ENCODE measurements around the gene PREP. TPM values are rescaled to one million over a fixed set of nuclear protein-coding genes. Genes with fewer than 3 reads are reported as not detected.

The PREP gene
- polyA plus RNA-seq, 1 of the 3 experiments (the other 2 are of a cell fraction) = 20.9 TPM

DNA sequence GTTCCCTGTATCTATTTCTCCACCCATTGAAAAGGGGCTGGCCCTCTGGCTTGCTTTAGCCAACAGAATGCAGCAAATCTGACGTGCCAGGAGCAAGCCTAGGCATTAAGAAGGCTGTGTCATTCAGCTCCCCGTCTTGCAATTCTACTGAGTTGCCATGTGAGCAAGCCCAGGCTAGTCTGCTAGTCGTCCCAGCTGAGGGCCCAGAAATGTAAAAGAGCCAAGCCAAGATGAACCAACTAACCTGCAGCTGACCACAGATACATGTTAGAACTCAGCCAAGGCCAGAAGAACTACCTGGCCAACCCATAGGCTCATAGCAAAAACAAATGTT lies 30.1 kb downstream of the PREP start:
- H3K79me2 ChIP-seq (ENCODE audit: insufficient read depth) = 0 out of 2 replicates have a peak, but pooled peaks cover 4% of the 10 kb centered on the region
- no peak overlapping the region for H3K4me3 ChIP-seq (ENCODE audit: low read depth in 2 of 2, low read length in 1 of 2)
- WGBS (ENCODE audit: low lambda C conversion rate) = 100% methylated on average over 3 of the region's 3 CpGs
- no peaks in the 10 kb centered on the region for H3K9me2 ChIP-seq
- no peak overlapping the region for H2AFZ ChIP-seq (ENCODE audit: low read depth)
- H3K4me1 ChIP-seq (ENCODE audit: control insufficient read depth in 1 of 2, insufficient read depth in 2 of 2, low read depth in 1 of 2, low read length in 1 of 2) = peaks cover 0 to 2% of the 10 kb centered on the region in 2 experiments; a peak in 3 of 4 replicates
- H3K9me3 ChIP-seq = no peaks in the 10 kb centered on the region
- H3F3A ChIP-seq (replicated peaks; ENCODE audit: insufficient read depth) = no peaks in the 10 kb centered on the region
- peaks cover 58 to 67% of the 10 kb centered on the region in 2 experiments for H3K36me3 ChIP-seq (replicated peaks in 1 of 2; ENCODE audit: control insufficient read depth in 1 of 2, insufficient read depth in 2 of 2, low read length in 1 of 2)
- ChIA-PET CTCF (interaction anchor here (0.6 to 7.2 kb wide), 6 partner anchors 8 to 285 kb away, joined by 3 to 25 read pairs (median 6); partner anchors contain the start of gene PREP), POLR2A (no interaction called here)
- H3K4me2 ChIP-seq = no peak overlapping the region
- no peaks in the 10 kb centered on the region for H4K20me1 ChIP-seq (ENCODE audit: insufficient read depth)
- no peak overlapping the region for H3K27ac ChIP-seq (ENCODE audit: low read depth in 2 of 2, low read length in 1 of 2)
- H3K9ac ChIP-seq = no peak overlapping the region
- DNase-seq = no peak
- TF ChIP-seq USF2 (IDR thresholded peaks at IDR 0.05; ENCODE audit: borderline replicate concordance, low read depth, low read length) (no peak), CTCF (IDR thresholded peaks at IDR 0.05) (no peak), SMC3 (IDR thresholded peaks at IDR 0.05; ENCODE audit: low read depth, low read length) (no peak), JUND (IDR thresholded peaks at IDR 0.05) (no peak), RCOR1 (IDR thresholded peaks at IDR 0.05; ENCODE audit: low read length) (no peak), YY1 (IDR thresholded peaks at IDR 0.05; ENCODE audit: low read depth) (no peak), EZH2phosphoT487 (IDR thresholded peaks at IDR 0.05; ENCODE audit: borderline replicate concordance, low read depth) (no peak), MXI1 (IDR thresholded peaks at IDR 0.05; ENCODE audit: low read depth, low read length) (no peak)
- no peaks in the 10 kb centered on the region for H3K27me3 ChIP-seq (ENCODE audit: insufficient read depth)

DNA sequence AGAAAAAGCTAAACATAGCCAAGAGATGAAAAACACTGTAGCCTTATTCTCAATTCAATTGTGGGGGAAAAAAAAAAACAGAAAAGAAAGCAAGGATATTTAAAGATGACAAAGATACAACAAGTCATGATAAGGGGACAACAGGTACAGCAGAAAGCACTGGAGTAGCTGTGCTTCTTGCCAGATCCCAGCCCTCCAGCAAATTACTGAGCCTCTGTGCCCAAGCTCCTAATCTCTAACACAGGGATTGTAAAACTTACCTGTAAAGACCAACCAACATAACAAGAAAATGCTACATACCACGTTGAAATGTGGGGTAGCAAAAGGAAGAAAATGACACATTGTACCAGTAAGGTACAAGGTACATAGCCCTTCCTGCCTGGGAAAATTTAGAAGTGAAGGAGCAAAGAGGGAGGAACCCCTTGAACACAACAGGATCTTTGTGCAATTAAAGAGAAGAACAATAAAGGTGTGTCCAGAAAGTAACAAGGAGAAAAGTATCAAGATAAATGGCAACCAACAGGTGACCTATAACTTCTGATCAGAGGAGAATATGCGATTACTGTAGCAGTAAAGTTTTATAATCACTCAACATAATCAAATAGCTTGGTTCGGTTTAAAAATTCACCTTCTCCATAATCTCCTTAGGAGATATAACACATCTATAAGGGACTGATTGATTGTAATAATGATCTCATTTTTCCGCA lies 30.6 kb downstream of the PREP start:
- CTCF ChIA-PET = interaction anchor here (0.6 to 7.2 kb wide), 5 partner anchors 9 to 294 kb away, joined by 3 to 25 read pairs (median 4); no protein-coding TSS in a partner anchor
- TF ChIP-seq SIN3A (IDR thresholded peaks at IDR 0.05; ENCODE audit: borderline replicate concordance, low read depth, low read length) (no peak), USF2 (IDR thresholded peaks at IDR 0.05; ENCODE audit: borderline replicate concordance, low read depth, low read length) (no peak), FOSL2 (IDR thresholded peaks at IDR 0.05; ENCODE audit: borderline replicate concordance, low read depth) (no peak), ELF1 (IDR thresholded peaks at IDR 0.05) (no peak), CTCF (IDR thresholded peaks at IDR 0.05) (no peak), RCOR1 (IDR thresholded peaks at IDR 0.05; ENCODE audit: low read length) (no peak), RAD21 (IDR thresholded peaks at IDR 0.05; ENCODE audit: low read length) (no peak), EP300 (IDR thresholded peaks at IDR 0.05; ENCODE audit: borderline replicate concordance in 1 of 2, low read depth in 1 of 2, low read length in 1 of 2) (no peak), TEAD4 (IDR thresholded peaks at IDR 0.05; ENCODE audit: borderline replicate concordance, insufficient read depth) (no peak), TCF12 (IDR thresholded peaks at IDR 0.05) (no peak), SMC3 (IDR thresholded peaks at IDR 0.05; ENCODE audit: low read depth, low read length) (no peak), GABPA (IDR thresholded peaks at IDR 0.05; ENCODE audit: low read depth) (no peak), CHD2 (IDR thresholded peaks at IDR 0.05; ENCODE audit: low read length, partially characterized antibody) (no peak)
- TF ChIP-seq, protein P1, sequence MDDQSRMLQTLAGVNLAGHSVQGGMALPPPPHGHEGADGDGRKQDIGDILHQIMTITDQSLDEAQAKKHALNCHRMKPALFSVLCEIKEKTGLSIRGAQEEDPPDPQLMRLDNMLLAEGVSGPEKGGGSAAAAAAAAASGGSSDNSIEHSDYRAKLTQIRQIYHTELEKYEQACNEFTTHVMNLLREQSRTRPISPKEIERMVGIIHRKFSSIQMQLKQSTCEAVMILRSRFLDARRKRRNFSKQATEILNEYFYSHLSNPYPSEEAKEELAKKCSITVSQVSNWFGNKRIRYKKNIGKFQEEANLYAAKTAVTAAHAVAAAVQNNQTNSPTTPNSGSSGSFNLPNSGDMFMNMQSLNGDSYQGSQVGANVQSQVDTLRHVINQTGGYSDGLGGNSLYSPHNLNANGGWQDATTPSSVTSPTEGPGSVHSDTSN (IDR thresholded peaks at IDR 0.05) = no peak
- TF ChIP-seq, protein P2, sequence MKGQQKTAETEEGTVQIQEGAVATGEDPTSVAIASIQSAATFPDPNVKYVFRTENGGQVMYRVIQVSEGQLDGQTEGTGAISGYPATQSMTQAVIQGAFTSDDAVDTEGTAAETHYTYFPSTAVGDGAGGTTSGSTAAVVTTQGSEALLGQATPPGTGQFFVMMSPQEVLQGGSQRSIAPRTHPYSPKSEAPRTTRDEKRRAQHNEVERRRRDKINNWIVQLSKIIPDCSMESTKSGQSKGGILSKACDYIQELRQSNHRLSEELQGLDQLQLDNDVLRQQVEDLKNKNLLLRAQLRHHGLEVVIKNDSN (IDR thresholded peaks at IDR 0.05; ENCODE audit: borderline replicate concordance, low read depth) = no peak

More for the DNA sequence above, 30.6 kb downstream of the PREP start:
- no peak for DNase-seq
- Histone ChIP-seq H2AFZ (ENCODE audit: low read depth) (no peak overlapping the region), H3K27ac (ENCODE audit: low read depth in 2 of 2, low read length in 1 of 2) (no peak overlapping the region), H3K9me3 (no peaks in the 10 kb centered on the region), H3K36me3 (replicated peaks in 1 of 2; ENCODE audit: control insufficient read depth in 1 of 2, insufficient read depth in 2 of 2, low read length in 1 of 2) (peaks cover 61 to 66% of the 10 kb centered on the region in 2 experiments), H3K4me2 (no peak overlapping the region), H3F3A (replicated peaks; ENCODE audit: insufficient read depth) (no peaks in the 10 kb centered on the region), H3K9ac (no peak overlapping the region), H4K20me1 (ENCODE audit: insufficient read depth) (no peaks in the 10 kb centered on the region), H3K79me2 (ENCODE audit: insufficient read depth) (0 out of 2 replicates have a peak, but pooled peaks cover under 1% of the 10 kb centered on the region), H3K9me2 (no peaks in the 10 kb centered on the region), H3K27me3 (ENCODE audit: insufficient read depth) (no peaks in the 10 kb centered on the region), H3K4me3 (ENCODE audit: low read depth in 2 of 2, low read length in 1 of 2) (no peak overlapping the region), H3K4me1 (ENCODE audit: control insufficient read depth in 1 of 2, insufficient read depth in 2 of 2, low read depth in 1 of 2, low read length in 1 of 2) (peaks cover 0 to 2% of the 10 kb centered on the region in 2 experiments; a peak in 3 of 4 replicates)
- POLR2A ChIA-PET = no interaction called here
- WGBS (ENCODE audit: low lambda C conversion rate) = 82% methylated on average over 4 of the region's 4 CpGs

All from SK-N-SH (cell line).